ENCODE data around the gene ATP6V0C.

GRCh38 chr16:2476741-2477140 is 37.0 kb upstream of the ATP6V0C start:
- no peak for TF ChIP-seq POLR2AphosphoS5 (IDR thresholded peaks at IDR 0.05)
- no peak for TF ChIP-seq POLR2A (IDR thresholded peaks at IDR 0.05)
